Inferior parietal cortex (tissue), 1 donor: Measurements from ENCODE around the gene SMIM24.
A peak's percentile ranks its signal among the peaks of the same experiment; 100 is the strongest.

Experiments used
- DNase-seq: peaks from one replicate; pipeline ENCODE4 v3.0.0-alpha.2; 2016; ENCODE audit errors: extremely low spot score

SMIM24 gene

DNA sequence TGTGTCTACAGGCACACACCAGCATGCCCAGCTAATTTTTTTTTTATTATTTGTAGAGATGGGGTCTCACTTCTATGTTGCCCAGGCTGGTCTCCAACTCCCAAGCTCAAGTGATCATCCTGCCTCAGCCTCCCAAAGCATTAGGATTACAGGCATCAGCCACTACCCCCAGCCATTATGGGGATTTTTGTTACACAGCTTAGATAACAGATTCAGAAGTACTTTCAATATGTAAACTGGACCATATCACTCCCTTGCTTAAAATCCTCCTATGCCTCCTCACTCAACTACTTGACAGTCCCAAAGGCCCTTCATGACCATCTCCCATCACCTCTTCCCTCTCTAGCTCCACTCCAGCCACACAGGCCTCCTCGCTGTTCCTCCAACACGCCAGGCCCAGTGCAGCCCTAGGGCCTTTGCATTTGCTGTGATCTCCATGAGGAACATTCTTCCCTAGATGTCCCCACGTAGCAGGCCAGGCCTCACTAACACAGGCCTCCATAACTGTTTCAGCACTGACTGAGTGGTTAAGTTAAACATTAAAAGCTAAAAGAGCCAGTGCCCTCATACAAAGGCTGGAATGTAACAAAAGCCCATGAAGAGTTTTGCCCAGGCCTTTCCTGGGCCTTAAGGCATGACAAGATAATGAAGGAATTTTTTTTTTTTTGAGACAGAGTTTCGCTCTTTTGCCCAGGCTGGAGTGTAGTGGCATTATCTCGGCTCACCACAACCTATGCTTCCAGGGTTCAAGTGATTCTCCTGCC, 17.6 kb upstream of the SMIM24 start:
- DNase-seq = no peak

DNA sequence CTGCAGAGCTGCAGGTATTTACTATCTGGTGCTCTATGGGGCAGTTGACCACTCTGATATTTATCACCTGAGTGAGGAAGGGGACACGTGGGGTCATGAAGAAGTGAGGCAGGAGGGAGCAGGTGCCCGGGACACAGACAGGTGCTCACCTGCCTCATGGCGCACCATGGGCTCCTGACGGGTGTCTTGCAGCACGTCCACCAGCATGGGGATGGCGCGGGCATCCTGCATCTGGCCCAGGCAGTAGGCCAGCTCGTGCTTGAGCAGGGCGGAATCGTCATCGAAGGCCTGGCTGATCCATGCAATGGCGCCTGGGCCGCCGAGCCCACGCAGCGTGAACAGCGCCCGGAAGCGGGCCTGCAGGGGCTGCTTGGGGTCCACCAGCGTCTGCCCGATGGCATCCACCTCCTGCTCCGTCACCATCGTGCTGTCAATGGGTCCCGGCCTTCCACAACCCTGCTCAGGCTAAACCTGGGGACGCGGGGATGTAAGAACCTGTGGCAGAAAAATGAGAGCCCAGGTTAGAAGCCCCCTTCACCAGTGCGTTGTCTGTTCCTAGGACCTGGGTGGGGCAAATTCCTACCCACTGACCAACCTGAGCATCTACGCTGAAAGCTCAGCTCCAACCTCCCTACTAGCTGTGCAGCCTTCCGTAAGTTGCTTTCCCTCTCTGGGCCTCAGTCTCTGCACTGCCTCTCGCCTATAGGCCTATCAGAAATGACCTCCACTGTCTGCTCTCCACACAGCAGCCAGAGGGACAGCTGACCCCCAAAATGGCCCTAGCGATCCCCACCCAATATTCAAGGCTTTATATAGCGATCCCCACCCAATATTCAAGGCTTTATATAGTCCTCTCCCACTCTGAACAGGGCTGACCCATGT, 16.3 kb upstream of the SMIM24 start:
- no peak for DNase-seq

DNA sequence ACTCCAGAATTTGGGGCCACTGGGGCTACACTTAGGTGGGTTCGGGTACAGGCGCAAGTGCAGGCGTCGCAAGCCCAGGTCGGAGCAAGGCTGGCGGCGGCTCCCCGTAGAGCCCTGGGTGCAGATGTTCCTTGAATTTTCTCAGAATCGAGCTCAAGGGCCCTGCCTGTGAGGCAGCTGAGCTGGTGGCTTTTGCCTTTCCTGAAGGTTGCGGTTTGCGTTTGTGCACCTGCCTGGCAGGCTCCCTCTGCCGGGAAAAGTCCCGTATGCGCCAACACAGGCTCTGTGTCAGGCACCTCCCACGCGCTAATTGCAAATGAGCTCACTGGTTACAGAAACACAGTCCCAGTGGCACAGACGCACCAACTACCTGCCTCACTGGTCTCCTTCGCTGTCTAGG, 14.2 kb upstream of the SMIM24 start:
- no peak for DNase-seq

DNA sequence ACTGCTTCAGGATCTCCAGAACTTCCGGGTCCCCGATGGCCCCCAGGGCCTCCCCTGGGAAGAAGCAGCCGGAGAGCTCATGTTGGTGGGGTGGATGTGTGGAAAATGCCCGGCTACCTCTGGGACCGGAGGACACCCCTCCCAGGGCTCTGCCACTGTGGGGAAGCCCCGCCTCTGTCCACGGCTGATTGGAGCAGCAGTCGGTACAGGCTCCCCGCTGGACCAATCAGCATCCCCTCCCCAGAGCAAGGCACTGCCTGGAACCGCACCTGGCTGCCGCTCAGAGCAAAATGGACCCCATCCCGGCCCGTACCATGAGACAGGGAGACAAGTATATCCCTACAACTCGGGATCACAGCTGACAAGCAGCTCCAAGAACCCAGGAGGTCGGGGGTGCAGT, 13.7 kb upstream of the SMIM24 start:
- DNase-seq = peak; percentile 80

DNA sequence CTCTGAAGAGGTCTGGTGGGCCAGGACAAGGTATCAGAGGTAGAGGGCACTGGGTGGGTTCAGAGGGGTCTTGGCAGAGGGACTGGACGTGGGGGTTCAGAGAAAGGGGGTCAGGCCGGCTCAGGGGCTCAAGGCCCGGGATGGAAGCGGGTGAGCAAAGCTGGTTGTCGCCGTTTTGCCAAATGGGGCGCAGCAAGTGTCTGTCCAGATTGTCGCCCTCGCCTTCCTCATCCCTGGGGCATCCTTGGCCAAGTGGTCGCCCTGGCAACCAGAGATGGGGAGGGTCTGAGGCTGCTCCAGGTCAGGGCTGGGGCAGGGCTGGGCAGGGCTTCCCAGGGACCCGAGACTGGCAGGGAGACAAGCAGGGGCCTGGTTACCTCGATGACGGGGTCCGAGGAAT, 13.3 kb upstream of the SMIM24 start:
- DNase-seq = no peak

DNA sequence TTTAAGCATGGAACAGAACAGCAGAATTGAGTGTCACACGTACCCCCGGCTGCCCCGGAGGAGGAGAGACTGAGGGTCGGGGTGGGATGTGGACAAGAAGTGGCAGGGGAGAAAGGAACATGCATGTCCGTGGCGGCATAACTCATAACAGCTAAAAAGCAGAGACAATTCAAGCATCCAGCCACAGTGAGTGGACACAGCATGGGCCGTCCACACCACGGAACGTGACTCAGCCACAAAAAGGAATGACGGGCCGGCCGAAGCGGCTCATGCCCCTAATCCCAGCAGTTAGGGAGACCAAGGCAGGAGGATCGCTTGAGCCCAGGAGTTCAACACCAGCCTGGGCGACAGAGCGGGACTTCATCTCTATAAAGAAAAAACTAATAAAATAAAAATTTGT, 12.6 kb upstream of the SMIM24 start:
- DNase-seq = no peak

DNA sequence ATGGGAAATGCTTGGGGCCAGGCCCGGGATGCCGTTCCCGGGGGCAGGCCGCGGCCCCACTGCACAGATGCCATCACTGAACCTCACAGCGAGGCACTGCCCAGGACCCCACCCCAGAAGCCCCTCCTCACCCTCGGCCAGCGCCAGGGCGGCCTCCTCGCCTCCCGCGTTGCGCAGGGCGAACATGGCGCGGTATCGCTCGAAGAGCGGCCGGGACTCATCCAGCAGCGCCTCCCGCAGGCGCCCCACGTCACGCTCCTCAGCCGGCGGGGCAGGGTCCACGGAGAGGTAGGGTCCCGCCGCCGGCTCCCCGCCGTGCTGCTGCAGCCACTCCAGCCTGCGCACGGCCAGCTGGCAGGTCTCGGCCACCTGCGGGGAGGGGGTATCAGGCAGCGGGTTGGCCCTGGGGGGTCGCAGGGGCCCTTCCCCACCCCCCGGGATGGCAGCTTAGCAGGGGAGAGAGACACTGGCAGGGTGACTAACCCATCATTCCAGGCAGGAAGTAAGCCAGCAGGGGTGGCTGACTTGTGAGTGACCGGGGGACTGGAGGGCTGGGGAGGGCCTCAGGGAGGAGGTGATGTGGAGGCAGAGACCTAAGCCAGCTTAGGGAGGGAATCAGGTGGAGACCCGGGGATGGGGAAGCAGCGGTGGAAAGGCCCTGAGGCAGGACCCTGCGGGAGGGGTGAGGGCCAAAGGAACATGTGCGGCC, 12.0 kb upstream of the SMIM24 start:
- no peak for DNase-seq

DNA sequence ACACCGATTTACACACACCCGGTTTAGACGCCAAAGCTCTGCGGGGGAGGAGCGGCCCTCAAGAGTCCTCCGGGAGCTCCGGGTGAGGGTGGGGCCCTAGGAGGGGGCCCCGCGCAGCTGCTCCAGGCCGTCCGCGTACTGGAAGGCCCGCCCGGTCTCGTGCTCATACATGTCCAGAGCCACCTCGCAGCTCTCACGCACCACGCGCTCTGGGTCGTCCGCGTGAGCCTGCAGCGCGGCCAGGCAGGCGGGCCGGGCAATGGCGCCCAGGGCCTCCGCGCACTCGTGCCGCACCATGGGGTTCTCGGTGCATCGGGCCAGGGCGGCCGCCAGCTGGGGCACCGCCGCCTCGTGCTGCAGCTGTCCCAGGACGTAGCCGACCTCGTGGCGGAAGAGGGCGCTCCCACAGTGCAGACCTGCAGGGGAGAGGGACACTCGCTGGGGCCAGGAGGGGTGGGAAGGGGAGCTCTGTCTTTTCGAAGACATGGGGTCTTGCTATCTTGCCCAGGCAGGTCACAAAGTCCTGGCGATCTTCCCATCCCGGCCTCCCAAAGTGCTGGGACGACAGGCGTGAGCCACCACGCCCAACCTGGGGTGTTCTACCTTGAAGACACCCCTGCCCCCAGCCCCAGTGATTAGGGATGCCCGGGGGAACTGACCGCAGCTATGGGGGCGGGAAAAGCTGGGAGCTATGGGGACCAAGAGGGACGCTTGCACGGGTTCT, 11.2 kb upstream of the SMIM24 start:
- DNase-seq = no peak

DNA sequence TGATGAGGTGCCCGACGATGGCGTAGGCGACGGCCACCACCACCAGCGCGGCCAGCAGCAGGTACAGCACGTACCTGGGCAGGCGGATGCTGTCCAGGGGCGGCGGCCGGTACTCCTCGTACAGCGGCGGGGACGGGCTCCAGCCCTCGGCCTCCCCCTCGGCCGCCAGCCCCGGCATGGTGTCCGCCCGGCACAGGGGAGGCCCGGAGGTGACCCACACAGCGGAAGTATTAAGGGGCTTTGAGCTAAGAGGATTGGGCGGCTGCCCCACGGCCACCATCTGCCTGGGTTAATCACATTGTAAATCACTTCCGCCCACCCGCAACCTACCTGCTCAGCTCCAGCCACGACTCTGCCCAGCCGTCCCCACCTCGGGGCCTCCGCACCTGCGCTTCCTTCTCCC, 2.9 kb upstream of the SMIM24 start, which contains the start of gene SMIM44:
TSS of gene SMIM44 (minus strand) at position 216 of the 403 bp plus-strand sequence. CDS start at position 178, 38 bp downstream.
- no peak for DNase-seq

DNA sequence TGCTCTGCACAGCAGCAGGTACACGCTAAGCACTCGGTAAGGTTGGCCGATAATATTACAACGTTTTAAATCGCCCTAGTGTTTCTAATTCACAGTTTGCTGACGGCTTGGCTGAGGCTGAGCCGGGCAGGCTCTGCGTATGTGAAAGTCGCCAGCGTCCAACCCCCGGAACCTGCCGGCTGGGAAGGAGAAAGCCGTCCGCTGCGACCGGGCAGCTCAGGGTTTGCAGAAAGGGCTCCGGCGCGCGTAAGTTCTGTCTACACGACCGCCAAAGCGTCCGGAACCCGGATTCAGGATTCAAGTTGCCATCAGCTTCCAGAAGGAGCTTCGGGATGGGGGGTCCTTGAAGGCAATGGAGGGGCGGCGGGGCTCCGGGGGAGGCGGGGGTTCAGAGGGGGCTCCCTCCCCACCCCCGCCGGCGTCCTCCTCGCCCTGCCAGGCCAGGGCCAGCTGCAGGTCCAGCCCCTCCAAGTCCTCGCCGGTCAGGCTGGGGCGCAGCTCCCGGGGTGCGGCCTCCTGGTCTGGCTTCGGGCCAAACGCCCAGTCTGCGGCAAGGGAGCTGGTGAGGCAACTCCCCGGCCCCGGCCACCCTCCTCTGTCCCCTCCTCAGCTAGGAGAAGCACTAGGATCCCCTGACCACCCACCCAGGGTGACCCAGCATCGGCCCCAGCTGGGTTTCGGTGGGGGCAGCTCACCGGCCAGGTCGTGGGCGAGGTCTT, 2.3 kb upstream of the SMIM24 start:
- no peak for DNase-seq

DNA sequence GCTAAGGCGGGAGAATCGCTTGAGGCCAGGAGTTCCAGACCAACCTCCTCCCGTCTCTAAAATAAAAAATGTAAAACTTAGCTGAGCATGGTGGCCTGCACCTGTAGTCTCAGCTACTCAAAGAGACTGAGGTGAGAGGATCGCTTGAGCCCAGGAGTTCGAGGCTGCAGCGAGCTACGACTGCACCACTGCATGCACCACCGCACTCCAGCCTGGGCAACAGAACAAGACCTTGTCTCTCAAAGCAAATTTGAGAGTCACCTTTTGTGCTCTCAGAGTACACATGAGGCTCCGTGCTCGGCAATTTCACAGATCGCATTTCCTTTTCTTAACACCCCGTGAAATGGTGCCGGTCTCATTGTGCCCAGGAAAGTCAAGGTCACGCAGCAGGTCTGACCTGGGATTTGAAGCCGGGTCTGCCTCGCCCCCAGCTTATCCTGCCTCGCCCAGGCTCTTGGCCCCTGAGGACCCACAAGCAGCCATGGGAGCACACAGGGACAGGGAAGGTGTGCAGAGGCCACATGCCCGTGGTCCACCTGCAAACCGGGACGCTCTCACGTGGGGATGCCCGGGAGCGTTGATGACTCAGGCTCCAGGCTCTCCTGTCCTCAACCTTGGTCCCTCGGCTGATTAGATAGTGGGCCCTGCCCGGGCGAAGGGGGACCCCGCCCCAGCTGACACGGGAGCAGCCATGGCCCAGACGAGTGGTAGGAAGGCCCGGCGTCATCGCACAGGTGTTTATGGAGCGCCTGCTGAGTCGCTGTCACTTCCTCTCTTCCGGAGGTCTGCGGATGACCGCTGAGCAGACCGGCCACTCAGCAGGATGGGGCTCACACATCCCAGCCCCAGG, 1.1 kb upstream of the SMIM24 start:
- no peak for DNase-seq

DNA sequence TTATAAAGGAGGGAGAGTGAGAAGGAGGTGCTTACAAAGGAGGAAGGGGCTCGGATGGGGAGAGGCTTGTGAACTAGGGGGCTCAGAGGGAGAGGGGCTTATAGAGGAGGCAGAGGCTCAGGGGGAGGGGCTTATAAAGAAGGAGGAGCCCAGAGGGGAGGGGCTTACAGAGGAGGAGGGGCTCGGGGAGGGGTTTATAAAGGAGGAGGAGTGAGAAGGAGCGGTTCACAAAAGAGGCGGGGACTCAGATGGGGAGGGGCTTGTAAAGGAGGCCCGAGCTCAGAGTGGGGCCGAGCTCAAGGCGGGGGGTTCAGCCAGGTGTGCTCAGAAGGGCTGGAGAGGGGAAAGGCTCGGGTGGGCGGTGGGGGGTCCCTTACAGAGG, 500 bp downstream of the SMIM24 start:
- no peak for DNase-seq

DNA sequence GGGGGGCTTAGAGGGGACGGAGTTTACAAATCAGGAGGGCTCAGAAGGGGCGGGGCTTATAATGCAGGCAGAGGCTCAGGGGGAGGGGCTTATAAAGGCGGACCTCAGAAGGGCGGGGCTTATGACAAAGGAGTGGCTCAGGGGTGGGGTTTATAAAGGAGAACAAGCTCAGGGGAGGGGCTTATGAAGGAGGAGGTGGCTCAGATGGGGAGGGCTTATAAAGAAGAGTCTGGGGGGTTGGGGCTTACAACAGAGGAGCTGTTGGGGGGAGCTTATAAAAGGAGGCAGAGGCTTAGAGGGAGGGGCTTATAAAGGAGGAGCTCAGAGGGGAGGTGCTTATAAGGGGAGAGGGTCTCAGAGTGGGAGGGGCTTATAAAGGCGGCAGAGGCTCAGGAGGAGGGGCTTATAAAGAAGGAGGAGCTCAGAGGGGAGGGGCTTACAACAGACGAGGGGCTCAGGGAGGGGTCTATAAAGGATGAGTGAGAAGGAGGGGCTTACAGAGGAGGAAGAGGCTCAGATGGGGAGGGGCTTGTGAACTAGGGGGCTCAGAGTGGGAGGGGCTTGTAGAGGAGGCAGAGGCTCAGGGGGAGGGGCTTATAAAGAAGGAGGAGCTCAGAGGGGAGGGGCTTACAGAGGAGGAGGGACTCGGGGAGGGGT, 1.0 kb downstream of the SMIM24 start:
- no peak for DNase-seq

DNA sequence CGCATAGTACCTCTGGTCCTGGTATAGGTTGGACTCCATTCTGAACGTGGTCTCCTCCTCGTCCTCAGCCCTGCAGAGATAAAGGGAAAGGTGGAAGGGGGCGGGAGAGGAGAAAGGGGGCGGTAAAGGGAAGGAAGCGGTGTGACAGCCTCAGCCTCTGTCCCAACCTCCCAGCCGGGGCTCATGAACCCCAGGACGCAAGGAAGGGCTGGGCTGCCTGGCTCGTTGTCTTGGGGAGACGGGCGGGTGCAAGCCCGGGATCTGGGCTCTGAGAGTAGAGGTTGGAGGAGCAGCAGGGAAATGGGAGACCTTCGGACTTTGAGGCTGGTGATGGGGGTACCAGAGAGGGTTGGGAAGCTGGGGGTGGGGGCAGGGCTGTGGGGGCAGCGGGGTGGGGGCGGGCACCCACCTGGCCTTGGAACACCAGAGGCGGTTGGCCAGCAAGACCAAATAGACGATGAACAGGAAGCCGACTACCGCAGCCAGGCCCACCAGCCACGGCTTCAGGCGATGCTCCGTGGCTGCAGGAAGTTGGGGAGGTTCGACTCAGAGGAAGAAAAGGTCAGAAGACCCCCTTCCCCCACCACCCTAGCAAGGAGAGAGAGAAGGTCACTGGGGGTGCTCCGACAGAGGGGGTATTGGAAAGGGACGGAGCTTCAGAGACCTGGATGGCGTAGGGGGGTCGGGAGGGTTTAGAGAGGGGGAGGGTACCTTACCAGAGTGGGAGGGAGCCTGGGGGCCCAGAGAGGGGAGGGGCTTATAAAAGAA, 1.7 kb downstream of the SMIM24 start:
- DNase-seq = no peak

DNA sequence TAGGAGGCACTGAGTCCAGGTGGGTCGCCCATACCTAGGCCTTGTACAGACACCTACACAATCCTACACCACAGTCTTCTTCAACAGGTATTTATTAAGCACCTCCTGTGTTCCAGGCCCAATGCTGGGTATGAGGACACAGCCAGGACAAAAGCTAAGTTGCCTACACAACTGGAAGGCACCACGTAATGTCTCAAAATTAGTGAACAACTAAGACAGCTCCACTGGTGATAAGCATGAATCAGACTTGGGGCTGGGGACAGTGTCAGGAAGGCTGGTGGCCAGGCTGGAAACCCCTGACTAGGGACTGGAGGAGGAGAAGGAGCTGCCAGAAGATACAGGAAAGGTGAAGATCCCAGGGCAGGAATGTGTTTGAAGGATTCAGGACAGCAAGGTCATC, 2.4 kb downstream of the SMIM24 start:
- DNase-seq = no peak

DNA sequence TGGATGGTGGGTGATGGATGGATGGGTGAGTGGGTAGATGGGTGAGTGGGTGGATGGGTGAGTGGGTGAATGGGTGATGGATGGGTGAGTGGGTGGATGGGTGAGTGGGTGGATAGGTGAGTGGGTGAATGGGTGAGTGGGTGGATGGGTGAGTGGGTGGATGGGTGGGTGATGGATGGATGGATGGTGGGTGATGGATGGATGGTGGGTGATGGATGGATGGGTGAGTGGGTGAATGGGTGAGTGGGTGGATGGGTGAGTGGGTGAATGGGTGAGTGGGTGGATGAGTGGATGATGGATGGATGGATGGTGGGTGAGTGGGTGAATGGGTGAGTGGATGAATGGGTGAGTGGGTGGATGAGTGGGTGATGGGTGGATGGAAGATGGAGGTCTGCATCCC, 2.8 kb downstream of the SMIM24 start:
- DNase-seq = no peak

DNA sequence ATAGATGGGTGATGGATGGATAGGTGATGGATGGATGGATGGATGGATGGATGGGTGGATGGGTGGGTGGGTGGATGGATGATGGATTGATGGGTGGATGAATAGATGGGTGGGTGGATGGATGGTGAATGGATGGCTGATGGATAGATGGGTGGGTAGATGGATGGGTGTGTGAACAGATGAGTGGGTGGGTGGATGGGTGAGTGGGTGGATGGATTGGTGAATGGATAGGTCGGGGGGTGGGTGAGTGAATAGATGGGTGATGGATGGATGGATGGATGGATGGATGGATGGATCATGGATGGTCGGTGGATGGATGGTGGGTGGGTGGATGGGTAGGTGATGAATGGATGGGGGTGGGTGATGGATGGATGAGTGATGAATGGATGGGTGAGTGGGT, 3.5 kb downstream of the SMIM24 start:
- no peak for DNase-seq

DNA sequence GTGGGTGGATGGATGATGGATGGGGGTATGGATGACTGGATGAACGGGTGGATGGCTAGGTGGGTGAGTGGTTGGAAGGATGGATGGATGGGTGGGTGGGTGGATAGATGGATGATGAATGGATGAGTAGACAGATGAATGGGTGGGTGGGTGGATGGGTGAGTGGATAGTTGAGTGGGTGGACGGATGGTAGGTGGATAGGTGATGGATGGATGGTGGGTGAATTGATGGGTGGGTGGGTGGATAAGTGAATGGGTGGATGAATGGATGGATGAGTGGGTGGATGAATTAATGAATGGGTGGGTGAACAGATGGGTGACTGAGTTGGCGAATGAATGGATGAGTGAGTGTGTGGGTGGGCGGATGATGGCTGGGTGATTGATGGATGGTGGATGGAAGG, 4.9 kb downstream of the SMIM24 start:
- no peak for DNase-seq

DNA sequence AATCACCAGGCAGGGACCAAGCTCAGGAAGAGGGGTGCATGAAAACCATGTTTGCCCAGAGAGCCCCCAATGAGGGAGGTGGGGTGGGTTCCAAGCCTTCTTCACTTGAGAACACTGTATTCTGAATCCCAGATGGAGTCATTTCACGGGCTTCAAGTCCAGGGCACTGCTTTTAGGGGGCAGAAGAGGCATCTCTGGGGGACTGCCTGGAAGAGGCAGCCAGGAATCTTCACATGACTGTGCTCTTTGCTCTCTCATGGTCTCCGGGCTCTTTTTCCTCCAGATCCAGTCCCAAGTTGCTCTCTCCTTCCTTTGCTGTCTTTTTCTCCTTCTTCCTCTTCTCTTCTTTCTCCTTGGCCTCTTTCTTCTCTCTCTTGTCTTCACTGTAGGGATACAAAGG, 5.7 kb downstream of the SMIM24 start:
- DNase-seq = no peak
